Astrocyte (in vitro differentiated cells and primary cell): ENCODE measurements around the gene ZBTB46.
A peak's percentile ranks its signal among the peaks of the same experiment; 100 is the strongest.

Experiments
- EZH2 ChIP-seq: IDR thresholded peaks from 2 replicates; pipeline ENCODE4 v1.6.1; 2012; ENCODE audit warnings: mild to moderate bottlenecking, low read length, inconsistent platforms; ENCODE audit not compliant: insufficient read depth
- TF ChIP-seq, protein P1 (sequence below): IDR thresholded peaks from 2 replicates; pipeline ENCODE4 v1.5.1; 2011; ENCODE audit warnings: low read depth, mild to moderate bottlenecking, inconsistent platforms, low read length, moderate library complexity; ENCODE audit not compliant: insufficient read depth

DNA sequence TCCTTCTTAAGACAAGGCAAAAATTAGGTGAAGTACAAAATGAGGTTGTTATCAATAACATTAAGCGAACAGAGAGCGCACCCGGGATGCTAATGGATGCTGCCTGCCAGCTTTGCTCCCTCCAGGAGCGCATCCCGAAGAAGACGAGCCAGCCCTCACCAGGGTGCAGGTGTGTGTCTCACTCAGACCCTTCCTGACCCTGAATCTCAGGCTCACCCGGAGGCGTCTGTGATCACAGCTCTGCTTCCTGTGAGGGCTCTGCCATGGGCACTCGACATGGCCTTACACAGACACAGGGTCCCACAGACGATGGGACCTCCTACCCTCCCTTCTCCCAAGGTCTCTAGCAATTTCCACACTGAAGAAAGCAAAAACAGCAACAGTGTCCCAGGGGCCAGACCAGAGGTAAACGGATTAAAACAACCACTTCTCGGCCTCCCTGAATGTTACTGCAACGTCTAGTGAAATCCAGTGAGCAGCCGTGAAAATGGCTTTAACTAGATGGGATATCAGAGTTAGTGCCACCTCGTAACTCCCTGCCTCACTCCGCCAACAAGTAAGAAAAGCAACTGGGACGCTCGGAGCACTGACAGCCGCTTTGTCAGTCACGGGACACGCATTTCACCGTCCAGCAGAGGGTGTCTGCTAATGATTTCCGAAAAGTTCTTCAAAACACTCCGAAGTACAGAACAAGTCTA is 11.7 kb downstream of the ZBTB46 start:
- TF ChIP-seq, protein P1, sequence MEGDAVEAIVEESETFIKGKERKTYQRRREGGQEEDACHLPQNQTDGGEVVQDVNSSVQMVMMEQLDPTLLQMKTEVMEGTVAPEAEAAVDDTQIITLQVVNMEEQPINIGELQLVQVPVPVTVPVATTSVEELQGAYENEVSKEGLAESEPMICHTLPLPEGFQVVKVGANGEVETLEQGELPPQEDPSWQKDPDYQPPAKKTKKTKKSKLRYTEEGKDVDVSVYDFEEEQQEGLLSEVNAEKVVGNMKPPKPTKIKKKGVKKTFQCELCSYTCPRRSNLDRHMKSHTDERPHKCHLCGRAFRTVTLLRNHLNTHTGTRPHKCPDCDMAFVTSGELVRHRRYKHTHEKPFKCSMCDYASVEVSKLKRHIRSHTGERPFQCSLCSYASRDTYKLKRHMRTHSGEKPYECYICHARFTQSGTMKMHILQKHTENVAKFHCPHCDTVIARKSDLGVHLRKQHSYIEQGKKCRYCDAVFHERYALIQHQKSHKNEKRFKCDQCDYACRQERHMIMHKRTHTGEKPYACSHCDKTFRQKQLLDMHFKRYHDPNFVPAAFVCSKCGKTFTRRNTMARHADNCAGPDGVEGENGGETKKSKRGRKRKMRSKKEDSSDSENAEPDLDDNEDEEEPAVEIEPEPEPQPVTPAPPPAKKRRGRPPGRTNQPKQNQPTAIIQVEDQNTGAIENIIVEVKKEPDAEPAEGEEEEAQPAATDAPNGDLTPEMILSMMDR = peak; percentile 20
- TF ChIP-seq EZH2 = no peak
